ENCODE results near the gene SARNP.

Gene SARNP

DNA sequence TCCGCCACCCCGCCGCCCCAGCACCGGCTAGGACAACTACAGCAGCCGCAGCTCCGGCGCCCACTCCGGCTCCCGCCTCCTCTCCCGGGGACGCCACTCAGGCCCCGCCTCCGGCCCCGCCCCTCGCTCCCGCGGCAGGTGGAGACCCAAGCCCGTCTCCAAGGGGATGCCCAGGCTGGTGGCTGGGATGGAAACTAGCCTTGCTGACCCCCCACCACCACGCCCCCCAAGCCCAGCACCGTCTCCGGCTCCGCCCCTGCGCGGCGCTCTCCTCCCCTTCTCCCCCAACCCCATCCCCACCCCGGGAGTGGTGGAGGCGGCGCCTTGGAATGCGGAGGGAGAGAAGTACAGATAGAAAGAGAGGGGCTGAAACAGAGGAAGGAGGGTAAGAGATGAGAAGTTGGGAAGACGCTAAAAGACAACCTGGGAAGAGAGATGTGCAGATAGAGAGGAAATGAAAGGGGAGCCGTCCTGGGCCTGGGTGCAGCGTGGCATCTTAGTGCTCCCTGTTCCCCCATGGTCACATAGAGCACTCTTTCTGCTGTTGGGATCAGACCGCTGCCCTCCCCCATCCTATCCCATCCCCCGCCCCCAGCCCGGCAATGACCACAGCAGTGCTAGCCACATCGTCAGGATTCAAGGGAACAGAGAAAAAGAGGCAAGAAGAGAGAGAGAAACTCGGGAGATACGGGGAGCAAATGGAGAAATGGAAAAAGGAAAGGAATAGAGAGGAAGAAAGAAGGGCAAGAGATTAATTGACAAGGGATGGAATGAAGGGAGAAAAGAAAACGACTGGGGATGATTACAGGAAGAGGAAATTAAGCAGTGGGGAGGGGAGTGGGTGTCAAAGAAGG lies 109.5 kb downstream of the SARNP start, which contains the start of gene ITGA7:
Gene ITGA7, minus strand, starts transcription at position 64 of the 854 bp plus-strand sequence. CDS start 222 bp downstream, outside the sequence.
- no peak for DNase-seq (ENCODE audit: low read depth)

All from stimulated activated CD8-positive, alpha-beta memory T cell treated with anti-CD3 and anti-CD28 coated beads, Interleukin-15, amount 100 ng/mL, for 24 hours (primary cell).